ENCODE data around the gene WDR64. TPM values are rescaled to one million over a fixed set of nuclear protein-coding genes. Genes with fewer than 3 reads are reported as not detected.

Gene WDR64
- polyA plus RNA-seq, 1 donor from 2014 or later, result 0.21 TPM

GRCh38 chr1:241648159-241648558, 3.9 kb upstream of the WDR64 start:
- no peaks in the 10 kb centered on the region for H4K20me1 ChIP-seq (ENCODE audit: insufficient read depth)
- H3K9ac ChIP-seq (ENCODE audit: low read length), result no peak overlapping the region
- no peaks in the 10 kb centered on the region for H3K27me3 ChIP-seq (ENCODE audit: insufficient read depth, low read depth, low read length)
- H3K27ac ChIP-seq (ENCODE audit: low read length), result no peak overlapping the region
- H2AFZ ChIP-seq (ENCODE audit: low read depth, low read length), result no peak overlapping the region
- H3F3A ChIP-seq (ENCODE audit: insufficient read depth, low read length, poor library complexity, severe bottlenecking), result no peaks in the 10 kb centered on the region
- H3K4me2 ChIP-seq (ENCODE audit: low read length), result no peak overlapping the region
- H3K9me2 ChIP-seq (ENCODE audit: insufficient read depth, low read length), result no peaks in the 10 kb centered on the region
- H3K36me3 ChIP-seq (ENCODE audit: insufficient read depth, low read length), result no peaks in the 10 kb centered on the region
- H3K79me2 ChIP-seq (replicated peaks; ENCODE audit: insufficient read depth, low read length), result no peaks in the 10 kb centered on the region
- TF ChIP-seq POLR2AphosphoS5 (IDR thresholded peaks at IDR 0.05), result no peak
- TF ChIP-seq RAD21 (conservative IDR thresholded peaks at IDR 0.05), result no peak
- no peak for TF ChIP-seq TAF1 (IDR thresholded peaks at IDR 0.05; ENCODE audit: low read depth)
- no peak for TF ChIP-seq MXI1 (conservative IDR thresholded peaks at IDR 0.05; ENCODE audit: poor library complexity, severe bottlenecking)
- TF ChIP-seq, protein P1, sequence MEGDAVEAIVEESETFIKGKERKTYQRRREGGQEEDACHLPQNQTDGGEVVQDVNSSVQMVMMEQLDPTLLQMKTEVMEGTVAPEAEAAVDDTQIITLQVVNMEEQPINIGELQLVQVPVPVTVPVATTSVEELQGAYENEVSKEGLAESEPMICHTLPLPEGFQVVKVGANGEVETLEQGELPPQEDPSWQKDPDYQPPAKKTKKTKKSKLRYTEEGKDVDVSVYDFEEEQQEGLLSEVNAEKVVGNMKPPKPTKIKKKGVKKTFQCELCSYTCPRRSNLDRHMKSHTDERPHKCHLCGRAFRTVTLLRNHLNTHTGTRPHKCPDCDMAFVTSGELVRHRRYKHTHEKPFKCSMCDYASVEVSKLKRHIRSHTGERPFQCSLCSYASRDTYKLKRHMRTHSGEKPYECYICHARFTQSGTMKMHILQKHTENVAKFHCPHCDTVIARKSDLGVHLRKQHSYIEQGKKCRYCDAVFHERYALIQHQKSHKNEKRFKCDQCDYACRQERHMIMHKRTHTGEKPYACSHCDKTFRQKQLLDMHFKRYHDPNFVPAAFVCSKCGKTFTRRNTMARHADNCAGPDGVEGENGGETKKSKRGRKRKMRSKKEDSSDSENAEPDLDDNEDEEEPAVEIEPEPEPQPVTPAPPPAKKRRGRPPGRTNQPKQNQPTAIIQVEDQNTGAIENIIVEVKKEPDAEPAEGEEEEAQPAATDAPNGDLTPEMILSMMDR (IDR thresholded peaks at IDR 0.05; ENCODE audit: poor library complexity, severe bottlenecking), result no peak
- TF ChIP-seq EZH2 (IDR thresholded peaks at IDR 0.05; ENCODE audit: borderline replicate concordance, insufficient read depth, low read length, poor library complexity, severe bottlenecking), result no peak
- no peak for TF ChIP-seq EP300 (conservative IDR thresholded peaks at IDR 0.05; ENCODE audit: poor library complexity, severe bottlenecking)
- TF ChIP-seq, protein P2, sequence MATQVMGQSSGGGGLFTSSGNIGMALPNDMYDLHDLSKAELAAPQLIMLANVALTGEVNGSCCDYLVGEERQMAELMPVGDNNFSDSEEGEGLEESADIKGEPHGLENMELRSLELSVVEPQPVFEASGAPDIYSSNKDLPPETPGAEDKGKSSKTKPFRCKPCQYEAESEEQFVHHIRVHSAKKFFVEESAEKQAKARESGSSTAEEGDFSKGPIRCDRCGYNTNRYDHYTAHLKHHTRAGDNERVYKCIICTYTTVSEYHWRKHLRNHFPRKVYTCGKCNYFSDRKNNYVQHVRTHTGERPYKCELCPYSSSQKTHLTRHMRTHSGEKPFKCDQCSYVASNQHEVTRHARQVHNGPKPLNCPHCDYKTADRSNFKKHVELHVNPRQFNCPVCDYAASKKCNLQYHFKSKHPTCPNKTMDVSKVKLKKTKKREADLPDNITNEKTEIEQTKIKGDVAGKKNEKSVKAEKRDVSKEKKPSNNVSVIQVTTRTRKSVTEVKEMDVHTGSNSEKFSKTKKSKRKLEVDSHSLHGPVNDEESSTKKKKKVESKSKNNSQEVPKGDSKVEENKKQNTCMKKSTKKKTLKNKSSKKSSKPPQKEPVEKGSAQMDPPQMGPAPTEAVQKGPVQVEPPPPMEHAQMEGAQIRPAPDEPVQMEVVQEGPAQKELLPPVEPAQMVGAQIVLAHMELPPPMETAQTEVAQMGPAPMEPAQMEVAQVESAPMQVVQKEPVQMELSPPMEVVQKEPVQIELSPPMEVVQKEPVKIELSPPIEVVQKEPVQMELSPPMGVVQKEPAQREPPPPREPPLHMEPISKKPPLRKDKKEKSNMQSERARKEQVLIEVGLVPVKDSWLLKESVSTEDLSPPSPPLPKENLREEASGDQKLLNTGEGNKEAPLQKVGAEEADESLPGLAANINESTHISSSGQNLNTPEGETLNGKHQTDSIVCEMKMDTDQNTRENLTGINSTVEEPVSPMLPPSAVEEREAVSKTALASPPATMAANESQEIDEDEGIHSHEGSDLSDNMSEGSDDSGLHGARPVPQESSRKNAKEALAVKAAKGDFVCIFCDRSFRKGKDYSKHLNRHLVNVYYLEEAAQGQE (IDR thresholded peaks at IDR 0.05; ENCODE audit: borderline replicate concordance), result no peak
- TF ChIP-seq SMC3 (conservative IDR thresholded peaks at IDR 0.05; ENCODE audit: poor library complexity), result no peak
- H3K4me3 ChIP-seq (ENCODE audit: low read length), result no peak overlapping the region
- H3K9me3 ChIP-seq (ENCODE audit: low read length), result no peaks in the 10 kb centered on the region

- Histone ChIP-seq H3K4me2 (ENCODE audit: low read length) (no peak overlapping the region), H3K36me3 (ENCODE audit: insufficient read depth, low read length) (no peaks in the 10 kb centered on the region)
- TF ChIP-seq, protein P1 (IDR thresholded peaks at IDR 0.05; ENCODE audit: poor library complexity, severe bottlenecking), result no peak
- TF ChIP-seq POLR2AphosphoS5 (IDR thresholded peaks at IDR 0.05), result no peak
- TF ChIP-seq EZH2 (IDR thresholded peaks at IDR 0.05; ENCODE audit: borderline replicate concordance, insufficient read depth, low read length, poor library complexity, severe bottlenecking), result no peak
- TF ChIP-seq TAF1 (IDR thresholded peaks at IDR 0.05; ENCODE audit: low read depth), result no peak
- no peak for TF ChIP-seq EP300 (conservative IDR thresholded peaks at IDR 0.05; ENCODE audit: poor library complexity, severe bottlenecking)
Observed at GRCh38 chr1:241654019-241654418, 1.9 kb downstream of the WDR64 start.

More at GRCh38 chr1:241654019-241654418, 1.9 kb downstream of the WDR64 start:
- Histone ChIP-seq H3K27me3 (ENCODE audit: insufficient read depth, low read depth, low read length) (no peaks in the 10 kb centered on the region), H3K9ac (ENCODE audit: low read length) (no peak overlapping the region), H4K20me1 (ENCODE audit: insufficient read depth) (no peaks in the 10 kb centered on the region), H3K9me2 (ENCODE audit: insufficient read depth, low read length) (no peaks in the 10 kb centered on the region), H3K27ac (ENCODE audit: low read length) (no peak overlapping the region), H3F3A (ENCODE audit: insufficient read depth, low read length, poor library complexity, severe bottlenecking) (no peaks in the 10 kb centered on the region), H2AFZ (ENCODE audit: low read depth, low read length) (no peak overlapping the region), H3K4me3 (ENCODE audit: low read length) (no peak overlapping the region), H3K9me3 (ENCODE audit: low read length) (no peaks in the 10 kb centered on the region), H3K79me2 (replicated peaks; ENCODE audit: insufficient read depth, low read length) (no peaks in the 10 kb centered on the region)

Data from neural cell (in vitro differentiated cells).